NCI-H2029 treated with DMSO at 0.1 percent for 48 hours (cell line): Measurements from ENCODE around the gene ASB1.

Experiments used
- DNase-seq: peaks from one replicate; lab custom pipeline; 2025; lab: John Stamatoyannopoulos, UW

The ASB1 gene

DNA sequence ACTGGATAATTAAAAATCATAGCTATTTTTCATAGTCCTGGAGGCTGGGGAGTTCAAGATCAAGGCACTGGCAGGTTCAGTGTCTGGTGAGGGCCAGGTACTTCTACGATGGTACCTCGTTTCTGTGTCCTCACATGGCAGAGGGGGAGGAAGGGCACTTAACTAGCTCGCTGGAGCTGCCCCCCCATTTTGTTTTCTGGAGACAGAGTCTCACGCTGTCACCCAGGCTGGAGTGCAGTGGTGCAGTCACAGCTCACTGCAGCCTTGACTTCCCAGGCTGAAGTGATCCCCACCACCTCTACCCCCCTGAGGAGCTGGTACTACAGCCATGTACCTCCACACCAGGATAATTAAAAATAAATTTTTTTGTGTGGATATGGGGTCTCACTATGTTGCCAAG, 40.3 kb downstream of the ASB1 start:
- no peak for DNase-seq

DNA sequence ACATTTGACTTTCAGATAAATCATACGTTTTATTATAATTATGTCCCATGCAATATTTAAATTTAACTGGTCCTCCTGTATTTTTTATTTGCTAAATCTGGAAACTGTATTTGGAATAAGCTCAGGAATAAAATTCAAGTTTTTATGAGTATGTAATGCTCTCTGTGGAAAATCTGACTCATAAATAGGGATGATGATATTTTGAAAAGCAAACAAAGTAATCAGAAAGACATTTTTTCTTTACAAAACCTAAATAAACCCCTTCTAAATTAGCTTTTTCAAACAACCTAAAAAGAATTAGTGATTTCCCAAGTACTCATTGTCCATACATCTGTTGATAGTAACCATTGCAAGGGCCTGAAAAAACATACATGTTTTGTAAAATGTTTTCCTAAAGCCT, 41.1 kb downstream of the ASB1 start:
- no peak for DNase-seq

DNA sequence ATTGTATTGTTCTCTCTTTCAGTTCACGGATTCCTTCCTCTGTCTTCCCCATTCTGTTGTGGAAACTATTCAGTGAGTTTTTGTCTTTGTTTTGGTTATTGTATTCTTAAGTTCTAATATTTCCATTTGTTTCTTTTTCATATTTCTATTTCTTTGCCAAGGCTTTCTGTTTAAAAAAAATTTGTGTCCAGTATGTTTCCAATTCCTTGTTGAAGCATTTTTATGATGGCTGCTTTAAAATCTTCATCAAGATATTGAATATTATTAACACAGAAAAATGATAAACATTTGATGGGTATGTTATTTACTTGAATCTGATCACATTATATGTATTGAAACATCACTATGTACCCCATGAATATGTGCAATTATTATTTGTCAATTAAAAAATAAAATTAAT, 42.4 kb downstream of the ASB1 start:
- DNase-seq = no peak

GRCh38 chr2:238473014-238473413, 46.3 kb downstream of the ASB1 start:
- no peak for DNase-seq

DNA sequence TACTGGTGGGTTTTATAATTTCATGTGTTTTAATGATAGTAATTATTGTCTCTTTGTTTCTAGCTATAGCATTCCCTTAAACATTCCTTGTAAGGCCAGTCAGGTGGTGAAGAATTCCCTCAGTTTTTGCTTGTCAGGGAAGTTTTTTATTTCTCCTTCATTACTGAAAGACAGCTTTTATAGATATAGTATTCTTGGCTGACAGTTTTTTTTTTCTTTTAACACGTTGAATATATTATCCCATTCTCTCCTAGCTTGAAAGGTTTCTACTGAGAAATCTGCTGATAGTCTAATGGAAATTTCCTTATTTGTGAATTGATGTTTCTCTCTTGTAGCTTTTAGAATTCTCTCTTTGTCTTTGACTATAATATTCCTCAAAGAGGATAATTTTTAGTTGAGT, 46.8 kb downstream of the ASB1 start:
- DNase-seq = no peak

DNA sequence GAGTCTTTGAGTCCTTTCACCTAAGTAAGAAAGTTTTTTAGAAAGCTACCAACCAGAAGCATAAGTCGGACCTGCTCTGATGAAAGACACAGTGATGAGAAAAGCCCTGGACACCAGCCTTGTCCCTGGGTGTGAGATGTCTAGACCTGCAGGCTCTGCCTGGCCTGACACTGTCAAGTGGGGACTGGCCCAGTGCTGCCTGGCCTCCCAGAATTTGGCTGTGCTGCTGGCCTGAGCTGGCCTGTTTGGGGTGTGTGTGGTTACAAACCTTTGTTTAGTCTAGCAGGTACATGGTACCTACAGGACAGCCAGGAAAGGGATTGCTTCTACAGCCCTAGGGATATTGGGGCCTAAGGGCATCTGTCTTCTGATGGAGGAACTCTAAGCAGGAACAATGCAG, 48.3 kb downstream of the ASB1 start:
- DNase-seq = no peak

GRCh38 chr2:238475566-238475965, 48.8 kb downstream of the ASB1 start:
- DNase-seq = no peak

- no peak for DNase-seq
Measured at GRCh38 chr2:238476258-238476657, 49.5 kb downstream of the ASB1 start.

- no peak for DNase-seq
Measured at GRCh38 chr2:238478216-238478615, 51.5 kb downstream of the ASB1 start.

GRCh38 chr2:238479847-238480246, 53.1 kb downstream of the ASB1 start:
- no peak for DNase-seq

- no peak for DNase-seq
Measured at GRCh38 chr2:238483021-238483420, 56.3 kb downstream of the ASB1 start.

- DNase-seq = no peak
Measured at GRCh38 chr2:238483656-238484055, 56.9 kb downstream of the ASB1 start.

DNA sequence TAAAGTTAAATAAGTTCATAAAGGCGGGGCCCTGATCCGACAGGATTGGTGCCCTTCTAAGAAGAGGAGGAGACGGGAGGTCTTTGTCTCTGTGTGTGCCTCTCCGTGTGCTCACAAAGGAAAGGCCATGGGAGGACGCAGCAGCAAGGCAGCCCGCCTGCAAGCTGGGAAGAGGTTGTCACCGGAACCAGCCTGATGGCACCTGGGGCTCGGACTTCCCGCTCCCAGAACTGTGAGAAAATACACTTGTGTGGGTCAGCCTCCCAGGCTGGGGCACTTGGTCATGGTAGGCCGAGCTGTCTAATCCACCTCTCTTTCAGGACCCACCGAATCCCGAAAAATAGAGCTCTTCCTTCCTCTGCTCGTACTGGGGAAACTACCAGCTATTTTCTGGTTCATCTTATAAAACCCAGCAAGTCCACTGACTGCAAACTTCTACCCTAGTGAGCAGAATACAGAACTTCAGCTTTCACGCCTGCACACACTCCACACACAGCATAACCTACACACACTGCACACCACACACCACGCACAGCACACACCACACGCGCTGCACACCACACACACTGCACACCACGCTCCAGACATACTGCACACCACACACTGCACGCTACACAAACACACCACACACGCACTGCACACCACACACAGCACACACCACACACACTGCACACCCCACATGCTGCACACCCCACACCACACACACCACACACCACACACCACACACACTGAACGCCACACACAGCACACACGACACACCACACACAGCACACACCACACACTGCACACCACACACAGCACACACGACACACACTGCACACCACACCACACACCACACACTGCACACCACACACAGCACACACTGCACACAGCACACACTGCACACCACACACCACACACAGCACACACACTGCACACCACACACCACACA, 58.1 kb downstream of the ASB1 start:
- no peak for DNase-seq

DNA sequence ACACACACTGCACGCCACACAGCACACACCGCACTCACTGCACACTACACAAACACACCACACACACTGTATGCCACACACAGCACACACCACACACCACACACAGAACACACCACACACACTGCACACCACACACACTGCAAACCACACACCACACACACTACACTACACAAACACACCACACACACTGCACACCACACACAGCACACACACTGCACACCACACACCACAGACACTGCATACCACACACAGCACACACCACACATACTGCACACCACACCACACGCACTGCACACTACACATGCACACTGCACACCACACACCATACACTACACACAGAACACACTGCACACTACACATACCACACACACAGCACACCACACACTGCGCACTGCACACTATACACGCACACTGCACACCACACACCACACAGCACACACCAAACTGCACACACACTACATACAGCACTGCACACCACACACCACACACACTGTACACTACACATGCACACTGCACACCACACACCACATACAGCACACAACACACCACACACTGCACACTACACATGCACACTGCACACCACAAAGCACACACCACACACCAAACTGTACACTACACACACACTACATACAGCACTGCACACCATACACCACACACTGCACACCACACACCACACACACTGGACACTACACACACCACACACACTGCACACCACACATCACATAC, 59.6 kb downstream of the ASB1 start:
- no peak for DNase-seq

- DNase-seq = no peak
Measured at GRCh38 chr2:238487134-238487533, 60.4 kb downstream of the ASB1 start.

DNA sequence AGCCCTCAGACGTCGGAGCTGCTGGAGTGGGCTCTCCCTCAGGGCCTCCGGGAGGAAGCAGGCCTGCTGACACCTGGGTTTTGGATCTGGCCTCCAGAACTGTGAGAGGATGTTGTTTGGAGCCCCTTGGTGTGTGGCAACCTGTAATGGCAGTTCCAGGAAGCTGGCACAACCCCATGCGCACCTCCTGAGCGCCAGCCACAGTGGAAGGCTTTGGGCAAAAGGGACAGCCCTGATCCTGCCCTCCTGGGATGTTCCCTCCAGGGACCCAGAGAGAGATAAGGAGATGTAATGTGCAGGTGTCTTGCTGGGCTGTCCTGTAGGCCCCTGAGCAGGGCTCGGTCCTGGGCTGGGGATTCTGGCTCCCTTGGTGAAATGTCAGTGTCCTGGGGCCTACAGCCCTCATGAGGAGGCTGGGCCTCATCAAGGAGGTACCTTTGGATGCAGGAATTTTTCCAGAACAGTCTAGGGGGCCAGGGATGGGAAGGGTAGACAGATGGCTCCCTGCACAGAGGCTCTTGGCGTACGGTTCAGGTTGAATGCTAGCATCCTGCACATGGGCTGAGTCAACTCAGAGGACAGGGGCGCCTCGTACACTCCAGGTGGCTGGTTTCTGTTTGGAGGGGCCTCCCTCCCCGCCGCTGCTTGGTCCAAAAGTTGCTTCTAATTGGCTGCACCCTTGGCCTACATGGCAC, 61.1 kb downstream of the ASB1 start:
- DNase-seq = no peak

GRCh38 chr2:238488347-238488826, 61.7 kb downstream of the ASB1 start:
- DNase-seq = no peak

GRCh38 chr2:238489431-238489830, 62.7 kb downstream of the ASB1 start:
- no peak for DNase-seq

GRCh38 chr2:238489896-238490295, 63.2 kb downstream of the ASB1 start:
- DNase-seq = no peak

DNA sequence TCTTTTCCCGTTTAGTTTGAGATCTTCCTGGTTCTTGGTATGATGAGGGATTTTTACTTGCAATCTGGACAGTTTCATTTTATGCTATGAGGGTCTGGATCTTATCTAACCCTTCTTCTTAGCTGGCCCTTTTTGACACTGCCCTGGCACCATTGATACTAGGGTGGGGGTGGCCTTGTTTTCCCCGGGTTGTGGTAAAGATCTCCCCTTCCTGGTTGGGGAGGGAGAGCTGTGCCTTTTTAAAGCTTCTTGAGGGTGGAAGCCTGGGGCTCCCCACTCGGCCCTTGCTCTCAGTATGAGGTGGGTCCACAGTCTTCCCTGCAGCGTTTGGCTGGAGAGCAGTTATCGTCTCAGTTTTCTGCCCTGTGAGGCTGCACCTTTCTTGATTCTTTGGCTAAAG, 66.1 kb downstream of the ASB1 start:
- no peak for DNase-seq

DNA sequence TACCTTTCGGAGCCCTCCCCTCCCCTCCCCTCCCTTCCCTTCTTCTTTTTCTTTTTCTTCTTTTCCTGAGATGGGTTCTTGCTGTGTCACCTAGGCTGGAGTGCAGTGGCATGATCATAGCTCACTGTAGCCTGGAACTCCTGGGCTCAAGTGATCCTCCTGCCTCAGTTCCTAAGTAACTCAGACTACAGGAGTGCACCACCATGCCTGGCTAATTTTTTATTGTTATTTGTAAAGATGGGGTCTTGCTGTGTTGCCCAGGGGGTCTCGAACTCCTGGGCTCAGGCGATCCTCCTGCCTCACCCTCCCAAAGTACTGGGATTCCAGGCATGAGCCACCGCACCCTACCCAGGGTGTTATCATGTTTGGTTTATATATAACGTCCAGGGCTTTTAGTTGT, 66.7 kb downstream of the ASB1 start:
- DNase-seq = no peak

DNA sequence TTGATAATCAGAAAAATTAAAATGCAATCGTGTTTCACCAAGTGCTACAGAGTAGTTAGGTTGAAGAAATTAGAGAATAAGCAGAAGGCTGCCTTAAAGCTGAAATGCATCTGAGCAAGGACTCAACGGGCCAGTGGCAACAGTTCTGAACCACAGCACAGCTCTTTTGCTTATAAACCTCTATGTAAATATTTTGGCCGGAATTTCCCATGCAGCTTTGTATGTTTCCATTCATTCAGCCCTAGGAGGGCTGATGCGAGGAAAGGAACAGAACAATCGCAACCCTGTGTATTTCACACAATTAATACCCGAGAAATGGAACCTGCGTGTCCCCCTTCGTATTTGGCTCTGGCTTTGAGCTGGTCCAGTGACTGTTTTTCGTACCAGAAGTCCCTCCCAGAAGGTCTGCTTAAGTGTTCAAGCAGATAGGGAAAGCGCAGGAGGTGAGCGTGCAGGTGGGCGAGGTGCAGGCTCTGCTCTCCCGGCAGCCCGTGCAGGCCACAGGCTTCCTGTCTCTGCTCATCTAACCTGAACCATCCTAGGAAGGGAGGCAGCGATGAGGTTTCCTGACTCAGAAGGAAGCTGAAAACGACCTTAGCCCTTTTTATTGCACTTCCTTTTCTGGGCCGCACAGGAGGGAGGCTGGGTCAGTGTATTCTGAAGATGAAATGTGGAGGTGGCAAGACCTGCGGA, 67.3 kb downstream of the ASB1 start:
- DNase-seq = no peak
